Uterus (tissue), 2 donors: Measurements from ENCODE around the gene EMP2.

Experiments
- POLR2A ChIP-seq, 2 donors: fragments of 450-650 bp; IDR thresholded peaks; one replicate each; pipeline ENCODE4 v1.6.1; 2016; ENCODE audit warnings: antibody characterized with exemption in 2 of 2, mild to moderate bottlenecking in 1 of 2, moderate library complexity in 1 of 2
- TF ChIP-seq, protein P1 (sequence below), 4 experiments: fragments of 200-600 bp in 2 of 4; fragments of 450-650 bp in 2 of 4; sonication (generic) in 2 of 4; IDR thresholded peaks; one replicate each; pipeline ENCODE4 v1.5.1; 2016 to 2019; ENCODE audit warnings: antibody characterized with exemption in 4 of 4, mild to moderate bottlenecking in 2 of 4, moderate library complexity in 1 of 4

DNA sequence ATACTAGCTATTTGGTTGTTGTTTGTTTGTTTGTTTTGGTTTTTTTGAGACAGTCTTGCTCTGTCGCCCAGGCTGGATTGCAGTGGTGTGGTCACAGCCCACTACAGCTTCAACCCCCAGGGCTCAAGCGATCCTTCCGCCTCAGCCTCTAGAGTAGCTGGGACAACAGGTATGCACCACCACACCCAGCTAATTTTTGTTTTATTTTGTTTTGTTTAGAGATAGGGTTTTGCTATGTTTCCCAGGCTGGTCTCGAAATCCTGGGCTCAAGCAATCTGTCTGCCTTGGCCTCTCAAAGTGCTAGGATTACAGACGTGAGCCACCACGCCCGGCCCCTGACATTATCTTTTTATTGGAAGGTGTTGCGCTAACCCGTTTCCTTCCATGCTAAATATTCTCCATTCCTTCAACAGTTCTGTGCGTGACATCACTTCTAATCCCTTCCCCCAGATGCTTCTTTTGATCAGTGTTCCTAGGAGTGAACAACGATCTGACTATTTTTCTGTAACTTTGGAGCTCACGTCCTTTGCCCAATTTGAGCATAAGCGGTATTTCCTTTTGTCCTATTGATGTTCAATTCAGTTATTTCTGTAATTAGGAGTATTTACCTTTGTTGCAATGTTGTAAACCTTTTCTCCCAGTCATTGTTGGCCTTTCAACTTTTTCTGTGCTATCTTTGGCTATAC is 30.2 kb upstream of the EMP2 start:
- TF ChIP-seq, protein P1, sequence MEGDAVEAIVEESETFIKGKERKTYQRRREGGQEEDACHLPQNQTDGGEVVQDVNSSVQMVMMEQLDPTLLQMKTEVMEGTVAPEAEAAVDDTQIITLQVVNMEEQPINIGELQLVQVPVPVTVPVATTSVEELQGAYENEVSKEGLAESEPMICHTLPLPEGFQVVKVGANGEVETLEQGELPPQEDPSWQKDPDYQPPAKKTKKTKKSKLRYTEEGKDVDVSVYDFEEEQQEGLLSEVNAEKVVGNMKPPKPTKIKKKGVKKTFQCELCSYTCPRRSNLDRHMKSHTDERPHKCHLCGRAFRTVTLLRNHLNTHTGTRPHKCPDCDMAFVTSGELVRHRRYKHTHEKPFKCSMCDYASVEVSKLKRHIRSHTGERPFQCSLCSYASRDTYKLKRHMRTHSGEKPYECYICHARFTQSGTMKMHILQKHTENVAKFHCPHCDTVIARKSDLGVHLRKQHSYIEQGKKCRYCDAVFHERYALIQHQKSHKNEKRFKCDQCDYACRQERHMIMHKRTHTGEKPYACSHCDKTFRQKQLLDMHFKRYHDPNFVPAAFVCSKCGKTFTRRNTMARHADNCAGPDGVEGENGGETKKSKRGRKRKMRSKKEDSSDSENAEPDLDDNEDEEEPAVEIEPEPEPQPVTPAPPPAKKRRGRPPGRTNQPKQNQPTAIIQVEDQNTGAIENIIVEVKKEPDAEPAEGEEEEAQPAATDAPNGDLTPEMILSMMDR (IDR thresholded peaks at IDR 0.05): no peak
- no peak for TF ChIP-seq POLR2A (IDR thresholded peaks at IDR 0.05)
